Measurements from ENCODE around the gene OR2T8. TPM values are rescaled to one million over a fixed set of nuclear protein-coding genes. Genes with fewer than 3 reads are reported as not detected.

OR2T8 gene
- total RNA-seq, 1 donor from 2014 or later = not detected

- H3K4me3 Mint-ChIP-seq (ENCODE audit: unreplicated experiment) = no peak overlapping the region
- H3K79me2 ChIP-seq (ENCODE audit: insufficient read depth, low read length) = no peaks in the 10 kb centered on the region
- H3K9me3 Mint-ChIP-seq (ENCODE audit: unreplicated experiment) = no peaks in the 10 kb centered on the region
- H4K20me1 ChIP-seq (ENCODE audit: insufficient read depth, low read length) = no peaks in the 10 kb centered on the region
- no peak overlapping the region for H3K4me3 ChIP-seq (ENCODE audit: insufficient read depth, low read depth, low read length)
- no peaks in the 10 kb centered on the region for H3K27me3 Mint-ChIP-seq (ENCODE audit: low read depth, unreplicated experiment)
- TF ChIP-seq CTCF (IDR thresholded peaks at IDR 0.05; ENCODE audit: insufficient read depth, low read depth, low read length) (no peak), EZH2 (IDR thresholded peaks at IDR 0.05; ENCODE audit: insufficient read depth, low read length) (no peak)
- no peak for DNase-seq (ENCODE audit: low read depth)
- H3K4me1 Mint-ChIP-seq (ENCODE audit: low read depth, unreplicated experiment) = no peaks in the 10 kb centered on the region
- H3K36me3 ChIP-seq (ENCODE audit: insufficient read depth, low read length) = no peaks in the 10 kb centered on the region
- H3K36me3 Mint-ChIP-seq (ENCODE audit: low read depth, unreplicated experiment) = no peaks in the 10 kb centered on the region
- H3K27ac Mint-ChIP-seq (ENCODE audit: unreplicated experiment) = no peak overlapping the region
- FAIRE-seq = no peak
- no peak overlapping the region for H3K4me2 ChIP-seq (ENCODE audit: low read length)
- no peaks in the 10 kb centered on the region for H3K27me3 ChIP-seq (ENCODE audit: insufficient read depth, low read length)
- no peak overlapping the region for H3K9ac ChIP-seq (ENCODE audit: low read length)
- H2AFZ ChIP-seq (ENCODE audit: low read depth, low read length) = no peak overlapping the region
- H3K9me3 ChIP-seq (ENCODE audit: insufficient read depth, low read depth, low read length) = peaks cover 4% of the 10 kb centered on the region
- H3K4me1 ChIP-seq (ENCODE audit: insufficient read depth, low read length) = no peaks in the 10 kb centered on the region
- no peak overlapping the region for H3K27ac ChIP-seq (ENCODE audit: low read depth, low read length)
Observed at GRCh38 chr1:247923941-247924340, 3.9 kb downstream of the OR2T8 start.

- H3K27ac Mint-ChIP-seq (ENCODE audit: unreplicated experiment) = no peak within 1 kb of the TSS
- Histone ChIP-seq H4K20me1 (ENCODE audit: insufficient read depth, low read length) (no peaks in the 10 kb centered on the region), H3K79me2 (ENCODE audit: insufficient read depth, low read length) (no peaks in the 10 kb centered on the region), H3K4me2 (ENCODE audit: low read length) (no peak within 1 kb of the TSS), H2AFZ (ENCODE audit: low read depth, low read length) (no peak within 1 kb of the TSS), H3K4me3 (ENCODE audit: insufficient read depth, low read depth, low read length) (no peak within 1 kb of the TSS), H3K9ac (ENCODE audit: low read length) (no peak within 1 kb of the TSS), H3K27ac (ENCODE audit: low read depth, low read length) (no peak within 1 kb of the TSS), H3K27me3 (ENCODE audit: insufficient read depth, low read length) (no peaks in the 10 kb centered on the region), H3K9me3 (ENCODE audit: insufficient read depth, low read depth, low read length) (peaks cover 4% of the 10 kb centered on the region), H3K36me3 (ENCODE audit: insufficient read depth, low read length) (no peaks in the 10 kb centered on the region), H3K4me1 (ENCODE audit: insufficient read depth, low read length) (no peaks in the 10 kb centered on the region)
- H3K4me1 Mint-ChIP-seq (ENCODE audit: low read depth, unreplicated experiment) = no peaks in the 10 kb centered on the region
- no peaks in the 10 kb centered on the region for H3K27me3 Mint-ChIP-seq (ENCODE audit: low read depth, unreplicated experiment)
- FAIRE-seq (no peak), DNase-seq (ENCODE audit: low read depth) (no peak)
- no peaks in the 10 kb centered on the region for H3K36me3 Mint-ChIP-seq (ENCODE audit: low read depth, unreplicated experiment)
- TF ChIP-seq CTCF (IDR thresholded peaks at IDR 0.05; ENCODE audit: insufficient read depth, low read depth, low read length) = no peak
- TF ChIP-seq EZH2 (IDR thresholded peaks at IDR 0.05; ENCODE audit: insufficient read depth, low read length) = no peak
- no peaks in the 10 kb centered on the region for H3K9me3 Mint-ChIP-seq (ENCODE audit: unreplicated experiment)
- no peak within 1 kb of the TSS for H3K4me3 Mint-ChIP-seq (ENCODE audit: unreplicated experiment)
Observed at GRCh38 chr1:247924868-247925267, 4.8 kb downstream of the OR2T8 start, which contains the start of gene OR2AJ1. TSS of gene OR2AJ1 (plus strand) at chr1:247924889. CDS start at chr1:247933769, 8,880 bp downstream.

DNA sequence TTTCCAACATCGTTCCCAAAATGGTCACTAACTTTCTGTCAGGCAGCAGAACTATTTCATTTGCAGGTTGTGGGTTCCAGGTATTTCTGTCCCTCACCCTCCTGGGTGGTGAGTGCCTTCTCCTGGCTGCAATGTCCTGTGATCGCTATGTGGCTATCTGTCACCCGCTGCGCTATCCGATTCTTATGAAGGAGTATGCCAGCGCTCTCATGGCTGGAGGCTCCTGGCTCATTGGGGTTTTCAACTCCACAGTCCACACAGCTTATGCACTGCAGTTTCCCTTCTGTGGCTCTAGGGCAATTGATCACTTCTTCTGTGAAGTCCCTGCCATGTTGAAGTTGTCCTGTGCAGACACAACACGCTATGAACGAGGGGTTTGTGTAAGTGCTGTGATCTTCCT lies 13.9 kb downstream of the OR2T8 start:
- Histone ChIP-seq H3K27me3 (ENCODE audit: insufficient read depth, low read length) (no peaks in the 10 kb centered on the region), H4K20me1 (ENCODE audit: insufficient read depth, low read length) (no peaks in the 10 kb centered on the region), H3K27ac (ENCODE audit: low read depth, low read length) (no peak overlapping the region), H3K4me3 (ENCODE audit: insufficient read depth, low read depth, low read length) (no peak overlapping the region), H3K36me3 (ENCODE audit: insufficient read depth, low read length) (no peaks in the 10 kb centered on the region), H3K4me2 (ENCODE audit: low read length) (no peak overlapping the region), H3K9me3 (ENCODE audit: insufficient read depth, low read depth, low read length) (no peaks in the 10 kb centered on the region), H3K79me2 (ENCODE audit: insufficient read depth, low read length) (no peaks in the 10 kb centered on the region), H3K9ac (ENCODE audit: low read length) (no peak overlapping the region), H3K4me1 (ENCODE audit: insufficient read depth, low read length) (no peaks in the 10 kb centered on the region), H2AFZ (ENCODE audit: low read depth, low read length) (no peak overlapping the region)
- H3K9me3 Mint-ChIP-seq (ENCODE audit: unreplicated experiment) = peaks cover 7% of the 10 kb centered on the region
- H3K27ac Mint-ChIP-seq (ENCODE audit: unreplicated experiment) = no peak overlapping the region
- no peak for TF ChIP-seq EZH2 (IDR thresholded peaks at IDR 0.05; ENCODE audit: insufficient read depth, low read length)
- no peak for TF ChIP-seq CTCF (IDR thresholded peaks at IDR 0.05; ENCODE audit: insufficient read depth, low read depth, low read length)
- no peak for FAIRE-seq
- no peaks in the 10 kb centered on the region for H3K36me3 Mint-ChIP-seq (ENCODE audit: low read depth, unreplicated experiment)
- no peaks in the 10 kb centered on the region for H3K27me3 Mint-ChIP-seq (ENCODE audit: low read depth, unreplicated experiment)
- DNase-seq (ENCODE audit: low read depth) = no peak
- H3K4me1 Mint-ChIP-seq (ENCODE audit: low read depth, unreplicated experiment) = no peaks in the 10 kb centered on the region
- no peak overlapping the region for H3K4me3 Mint-ChIP-seq (ENCODE audit: unreplicated experiment)
